Ureter (tissue), 1 donor: ENCODE measurements around the gene ACSS1. TPM values are rescaled to one million over a fixed set of nuclear protein-coding genes. Genes with fewer than 3 reads are reported as not detected.

ENCODE experiments used
- DNase-seq: peaks from one replicate; pipeline ENCODE4 v3.0.0-alpha.2; 2020; ENCODE audit warnings: low spot score
- total RNA-seq: library from RNA; stranded (reverse); gene quantifications from one replicate; pipeline ENCODE4 v1.2.4, GENCODE V29; 2023
- donor health status: DM: yes; HTN: yes; CAD: no.

ACSS1 gene
- total RNA-seq, 1 donor from 2014 or later: 33.7 TPM

GRCh38 chr20:25032478-25033264 is 25.3 kb downstream of the ACSS1 start:
- no peak for DNase-seq

GRCh38 chr20:25032065-25032477 is 25.9 kb downstream of the ACSS1 start:
- DNase-seq: no peak

GRCh38 chr20:25031241-25031640 is 26.7 kb downstream of the ACSS1 start:
- no peak for DNase-seq

- no peak for DNase-seq
Observed at GRCh38 chr20:25030649-25031207, 27.2 kb downstream of the ACSS1 start.

- no peak for DNase-seq
Observed at GRCh38 chr20:25030007-25030648, 27.8 kb downstream of the ACSS1 start.

- DNase-seq: no peak
Observed at GRCh38 chr20:25025986-25026605, 31.8 kb downstream of the ACSS1 start.

GRCh38 chr20:25025091-25025861 is 32.7 kb downstream of the ACSS1 start:
- peak; percentile 14 for DNase-seq

GRCh38 chr20:25024171-25024570 is 33.8 kb downstream of the ACSS1 start:
- DNase-seq: peak; percentile 29

GRCh38 chr20:25023356-25023755 is 34.6 kb downstream of the ACSS1 start:
- no peak for DNase-seq

- DNase-seq: peak; percentile 80
Observed at GRCh38 chr20:25022680-25023079, 35.3 kb downstream of the ACSS1 start.

GRCh38 chr20:25021336-25021735 is 36.6 kb downstream of the ACSS1 start:
- no peak for DNase-seq

- DNase-seq: no peak
Observed at GRCh38 chr20:25020901-25021301, 37.0 kb downstream of the ACSS1 start.

GRCh38 chr20:25020345-25020744 is 37.6 kb downstream of the ACSS1 start:
- no peak for DNase-seq

- no peak for DNase-seq
Observed at GRCh38 chr20:25019381-25020155, 38.4 kb downstream of the ACSS1 start.

- no peak for DNase-seq
Observed at GRCh38 chr20:25018841-25019240, 39.1 kb downstream of the ACSS1 start.

GRCh38 chr20:25018425-25018824 is 39.5 kb downstream of the ACSS1 start:
- DNase-seq: no peak

GRCh38 chr20:25017257-25017803 is 40.6 kb downstream of the ACSS1 start:
- peak; percentile 66 for DNase-seq

- no peak for DNase-seq
Observed at GRCh38 chr20:25016471-25016870, 41.5 kb downstream of the ACSS1 start.

GRCh38 chr20:25015986-25016385 is 42.0 kb downstream of the ACSS1 start:
- DNase-seq: no peak

- DNase-seq: peak; percentile 24
Observed at GRCh38 chr20:25014816-25015215, 43.1 kb downstream of the ACSS1 start.
